Neural progenitor cell (in vitro differentiated cells): Measurements from ENCODE around the gene TRAK1. TPM values are rescaled to one million over a fixed set of nuclear protein-coding genes. Genes with fewer than 3 reads are reported as not detected.

Source experiments
- DNase-seq: peaks from one replicate; pipeline ENCODE4 v3.0.0-alpha.2; 2016; ENCODE audit warnings: low spot score
- H2AFZ ChIP-seq: fragments of 200-600 bp; sonication (generic); replicated peaks from 2 replicates; pipeline ENCODE4 v1.6.1; 2016; ENCODE audit warnings: antibody characterized with exemption
- H3F3A ChIP-seq: fragments of 200-600 bp; sonication (generic); 2 replicates; pipeline ENCODE4 v1.6.1; 2016; ENCODE audit warnings: antibody characterized with exemption, low read depth
- H3K27ac ChIP-seq: fragments of 200-600 bp; sonication (generic); 2 replicates; pipeline ENCODE4 v1.5.1; 2016; ENCODE audit warnings: mild to moderate bottlenecking
- H3K27me3 ChIP-seq: fragments of 200-600 bp; sonication (generic); 2 replicates; pipeline ENCODE4 v1.6.1; 2016; ENCODE audit warnings: mild to moderate bottlenecking, moderate library complexity
- H3K36me3 ChIP-seq: fragments of 200-600 bp; sonication (generic); 2 replicates; pipeline ENCODE4 v1.5.1; 2016
- H3K4me1 ChIP-seq: fragments of 200-600 bp; sonication (generic); 2 replicates; pipeline ENCODE4 v1.6.1; 2016; ENCODE audit warnings: mixed run types
- H3K4me2 ChIP-seq: fragments of 200-600 bp; sonication (generic); 2 replicates; pipeline ENCODE4 v1.6.1; 2016
- H3K4me3 ChIP-seq: fragments of 200-600 bp; sonication (generic); 2 replicates; pipeline ENCODE4 v1.5.1; 2016
- H3K79me2 ChIP-seq: fragments of 200-600 bp; sonication (generic); 2 replicates; pipeline ENCODE4 v1.6.1; 2016; ENCODE audit warnings: low read depth
- H3K9ac ChIP-seq: fragments of 200-600 bp; sonication (generic); 2 replicates; pipeline ENCODE4 v1.6.1; 2016
- H3K9me3 ChIP-seq: fragments of 200-600 bp; sonication (generic); 2 replicates; pipeline ENCODE4 v1.5.1; 2016; ENCODE audit warnings: low read depth
- H4K20me1 ChIP-seq: fragments of 200-600 bp; sonication (generic); 2 replicates; pipeline ENCODE4 v1.6.1; 2016; ENCODE audit warnings: low read depth
- H3K27ac Mint-ChIP-seq: 3 replicates; pipeline ENCODE4 v1.8.0; 2021; ENCODE audit warnings: mixed read lengths
- H3K27me3 Mint-ChIP-seq: 2 replicates; pipeline ENCODE4 v1.8.0; 2022; ENCODE audit warnings: low read depth, mild to moderate bottlenecking, inconsistent platforms, moderate library complexity, mixed read lengths; ENCODE audit not compliant: insufficient read depth
- H3K36me3 Mint-ChIP-seq: 3 replicates; pipeline ENCODE4 v1.8.0; 2021; ENCODE audit warnings: mixed read lengths
- H3K4me1 Mint-ChIP-seq: 3 replicates; pipeline ENCODE4 v1.8.0; 2021; ENCODE audit warnings: mixed read lengths
- H3K4me3 Mint-ChIP-seq: 3 replicates; pipeline ENCODE4 v1.8.0; 2021; ENCODE audit warnings: mild to moderate bottlenecking, moderate library complexity, mixed read lengths
- H3K9me3 Mint-ChIP-seq: 3 replicates; pipeline ENCODE4 v1.8.0; 2020; ENCODE audit warnings: mixed read lengths
- EZH2 ChIP-seq: fragments of 200-600 bp; sonication (generic); IDR thresholded peaks from 2 replicates; pipeline ENCODE4 v1.6.1; 2017; ENCODE audit warnings: antibody characterized with exemption, mild to moderate bottlenecking, moderate library complexity
- EZH2phosphoT487 ChIP-seq: fragments of 200-600 bp; sonication (generic); IDR thresholded peaks from 2 replicates; pipeline ENCODE4 v1.6.1; 2017; ENCODE audit warnings: antibody characterized with exemption
- total RNA-seq: library from RNA; depleted of rRNA; stranded (reverse); fragments of >200 nt; gene quantifications from 2 replicates; pipeline ENCODE4 v1.2.3, GENCODE V29; 2015; ENCODE audit warnings: low replicate concordance
- TF ChIP-seq, protein P1 (sequence below): fragments of 200-600 bp; sonication (generic); IDR thresholded peaks from 2 replicates; pipeline ENCODE4 v1.5.1; 2017; ENCODE audit warnings: antibody characterized with exemption, mild to moderate bottlenecking

TRAK1 gene
- total RNA-seq, 1 donor from 2014 or later, result 32.2 TPM

GRCh38 chr3:42263354-42264346, 172.5 kb downstream of the TRAK1 start:
- no peaks in the 10 kb centered on the region for H3K79me2 ChIP-seq
- no peak overlapping the region for H3K9ac ChIP-seq
- peak overlapping the region; percentile 51 for H3K4me3 ChIP-seq
- H3K27ac ChIP-seq, result no peak overlapping the region
- no peaks in the 10 kb centered on the region for H3K36me3 ChIP-seq
- Mint-ChIP-seq H3K27me3 (peaks cover 47% of the 10 kb centered on the region), H3K27ac (no peak overlapping the region), H3K4me3 (peak overlapping the region; percentile 60), H3K9me3 (peaks cover 3% of the 10 kb centered on the region), H3K36me3 (no peaks in the 10 kb centered on the region), H3K4me1 (peaks cover 24% of the 10 kb centered on the region)
- peak overlapping the region; percentile 80 for H2AFZ ChIP-seq
- H3K27me3 ChIP-seq, result peaks cover 38% of the 10 kb centered on the region
- H3K9me3 ChIP-seq, result no peaks in the 10 kb centered on the region
- peak overlapping the region; percentile 85 for H3K4me2 ChIP-seq
- peak; percentile 36 for TF ChIP-seq EZH2
- TF ChIP-seq EZH2phosphoT487, result no peak
- TF ChIP-seq, protein P1, sequence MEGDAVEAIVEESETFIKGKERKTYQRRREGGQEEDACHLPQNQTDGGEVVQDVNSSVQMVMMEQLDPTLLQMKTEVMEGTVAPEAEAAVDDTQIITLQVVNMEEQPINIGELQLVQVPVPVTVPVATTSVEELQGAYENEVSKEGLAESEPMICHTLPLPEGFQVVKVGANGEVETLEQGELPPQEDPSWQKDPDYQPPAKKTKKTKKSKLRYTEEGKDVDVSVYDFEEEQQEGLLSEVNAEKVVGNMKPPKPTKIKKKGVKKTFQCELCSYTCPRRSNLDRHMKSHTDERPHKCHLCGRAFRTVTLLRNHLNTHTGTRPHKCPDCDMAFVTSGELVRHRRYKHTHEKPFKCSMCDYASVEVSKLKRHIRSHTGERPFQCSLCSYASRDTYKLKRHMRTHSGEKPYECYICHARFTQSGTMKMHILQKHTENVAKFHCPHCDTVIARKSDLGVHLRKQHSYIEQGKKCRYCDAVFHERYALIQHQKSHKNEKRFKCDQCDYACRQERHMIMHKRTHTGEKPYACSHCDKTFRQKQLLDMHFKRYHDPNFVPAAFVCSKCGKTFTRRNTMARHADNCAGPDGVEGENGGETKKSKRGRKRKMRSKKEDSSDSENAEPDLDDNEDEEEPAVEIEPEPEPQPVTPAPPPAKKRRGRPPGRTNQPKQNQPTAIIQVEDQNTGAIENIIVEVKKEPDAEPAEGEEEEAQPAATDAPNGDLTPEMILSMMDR, result peak; percentile 5
- DNase-seq, result peak; percentile 56
- peaks cover 5% of the 10 kb centered on the region for H4K20me1 ChIP-seq
- peaks cover 39% of the 10 kb centered on the region for H3K4me1 ChIP-seq
- H3F3A ChIP-seq, result peaks cover 26% of the 10 kb centered on the region

GRCh38 chr3:42264399-42265058, 173.4 kb downstream of the TRAK1 start:
- Histone ChIP-seq H3K27me3 (peaks cover 38% of the 10 kb centered on the region), H4K20me1 (peaks cover 5% of the 10 kb centered on the region), H3K79me2 (no peaks in the 10 kb centered on the region), H3K4me1 (peaks cover 39% of the 10 kb centered on the region), H3K9me3 (no peaks in the 10 kb centered on the region), H2AFZ (no peak overlapping the region), H3K27ac (no peak overlapping the region), H3K9ac (no peak overlapping the region), H3K36me3 (no peaks in the 10 kb centered on the region), H3K4me3 (no peak overlapping the region), H3K4me2 (no peak overlapping the region), H3F3A (peaks cover 26% of the 10 kb centered on the region)
- Mint-ChIP-seq H3K9me3 (peaks cover 3% of the 10 kb centered on the region), H3K27me3 (peaks cover 51% of the 10 kb centered on the region), H3K4me1 (peaks cover 24% of the 10 kb centered on the region), H3K4me3 (no peak overlapping the region), H3K27ac (no peak overlapping the region), H3K36me3 (no peaks in the 10 kb centered on the region)
- DNase-seq, result no peak
- TF ChIP-seq EZH2phosphoT487 (no peak), EZH2 (peak; percentile 17)

DNA sequence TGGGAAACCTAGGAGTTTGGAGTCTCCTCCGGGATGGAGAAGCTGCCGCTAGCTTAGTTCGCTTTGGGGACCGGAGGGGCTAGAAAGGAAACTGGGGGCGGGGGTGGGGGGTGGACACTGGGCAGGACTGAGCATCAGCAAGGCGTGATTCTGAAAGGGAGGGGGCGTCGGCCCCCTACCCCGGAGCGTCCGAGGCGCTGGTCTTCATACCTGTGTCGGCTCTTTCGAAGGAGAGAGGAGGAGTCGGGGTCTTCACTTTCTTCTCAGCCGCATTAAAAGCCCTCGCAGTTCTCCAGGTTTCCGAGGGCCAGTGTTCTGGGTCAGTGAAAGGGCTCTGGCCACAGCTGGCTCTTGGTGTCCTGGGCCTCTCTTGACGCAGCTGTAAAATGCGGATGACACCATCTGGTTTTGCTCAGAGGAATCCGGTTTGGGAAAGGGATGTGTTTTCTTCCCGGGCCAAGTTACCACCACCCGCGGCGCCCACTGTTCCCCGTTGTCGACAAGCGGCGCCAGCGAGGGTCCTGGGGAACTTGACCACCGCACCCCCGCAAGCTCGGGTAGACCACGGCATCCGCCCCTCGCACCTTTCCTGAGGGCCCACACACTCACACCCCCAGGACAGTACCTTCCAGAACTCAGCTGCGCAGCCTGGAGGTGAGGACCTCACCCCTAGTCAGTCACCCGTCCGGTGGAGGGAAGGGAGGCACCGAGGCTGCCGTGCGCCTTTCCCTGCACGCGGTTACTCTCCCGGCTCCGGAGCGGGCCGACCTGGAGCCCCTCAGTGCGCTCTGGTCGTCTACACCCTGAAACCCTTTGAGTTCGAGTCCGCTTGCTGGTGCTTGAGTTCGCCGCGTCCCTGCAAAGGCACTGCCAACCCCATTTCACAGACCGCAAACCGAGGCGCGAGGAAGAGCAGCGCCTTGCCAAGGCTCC, 174.2 kb downstream of the TRAK1 start:
- Histone ChIP-seq H3F3A (peaks cover 26% of the 10 kb centered on the region), H3K4me2 (no peak overlapping the region), H3K36me3 (no peaks in the 10 kb centered on the region), H4K20me1 (peaks cover 5% of the 10 kb centered on the region), H3K9ac (no peak overlapping the region), H2AFZ (no peak overlapping the region), H3K9me3 (no peaks in the 10 kb centered on the region), H3K27me3 (peaks cover 38% of the 10 kb centered on the region), H3K4me1 (peaks cover 37% of the 10 kb centered on the region), H3K4me3 (no peak overlapping the region), H3K27ac (no peak overlapping the region), H3K79me2 (no peaks in the 10 kb centered on the region)
- TF ChIP-seq EZH2, result no peak
- TF ChIP-seq, protein P1, result no peak
- no peak for TF ChIP-seq EZH2phosphoT487
- Mint-ChIP-seq H3K9me3 (peaks cover 4% of the 10 kb centered on the region), H3K27me3 (peaks cover 48% of the 10 kb centered on the region), H3K4me1 (peaks cover 24% of the 10 kb centered on the region), H3K4me3 (no peak overlapping the region), H3K27ac (no peak overlapping the region), H3K36me3 (no peaks in the 10 kb centered on the region)
- DNase-seq, result no peak
